NCI-H1092 treated with DMSO at 0.1 percent for 48 hours (cell line): ENCODE measurements around the gene ADGRB2.
A peak's percentile ranks its signal among the peaks of the same experiment; 100 is the strongest.

ENCODE experiments used
- DNase-seq: peaks from one replicate; lab custom pipeline; 2025; lab: John Stamatoyannopoulos, UW

The ADGRB2 gene

DNA sequence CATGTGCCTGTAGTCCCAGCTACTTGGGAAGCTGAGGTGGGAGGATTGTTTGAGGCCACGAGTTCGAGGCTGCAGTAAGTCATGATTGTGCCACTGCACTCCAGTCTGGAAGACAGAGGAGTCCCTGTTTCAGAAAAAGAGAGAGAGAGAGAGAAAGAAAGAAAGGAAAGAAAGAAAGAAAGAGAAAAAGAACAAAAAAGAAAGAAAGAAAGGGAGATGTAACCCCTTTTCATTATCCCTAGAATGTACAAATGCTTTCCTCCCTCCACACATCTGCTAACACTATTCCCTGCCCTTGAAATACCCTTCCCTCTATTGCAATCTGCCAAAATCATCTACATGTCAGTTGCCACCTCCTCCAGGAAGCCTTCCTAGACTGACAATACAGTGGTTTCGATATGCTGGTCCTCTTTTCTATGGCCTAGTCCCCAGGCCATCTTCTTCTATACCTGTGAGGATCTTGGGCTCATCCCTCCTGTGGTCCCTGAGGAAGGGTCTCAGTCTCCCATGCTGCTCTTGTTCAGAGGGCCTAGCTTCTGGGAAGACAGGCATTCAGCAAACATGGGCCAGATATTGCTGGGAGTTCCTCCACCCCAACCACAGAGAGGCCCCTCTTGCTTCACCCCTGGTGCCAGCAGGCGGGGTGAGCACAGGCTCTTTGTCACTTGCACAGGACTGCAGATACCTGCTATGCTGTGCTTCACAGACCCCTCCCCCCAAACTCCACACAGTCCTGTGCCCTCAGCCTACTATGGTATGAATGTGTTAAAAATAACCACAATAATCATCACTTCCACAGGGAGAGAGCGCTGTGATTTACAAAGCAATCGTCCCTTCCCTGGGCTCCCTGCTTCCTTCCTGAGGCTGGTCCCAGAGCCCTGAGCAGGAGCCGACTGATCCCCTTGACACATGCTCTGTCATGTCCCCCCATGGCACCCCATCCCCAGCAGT, 14.1 kb downstream of the ADGRB2 start:
- no peak for DNase-seq

DNA sequence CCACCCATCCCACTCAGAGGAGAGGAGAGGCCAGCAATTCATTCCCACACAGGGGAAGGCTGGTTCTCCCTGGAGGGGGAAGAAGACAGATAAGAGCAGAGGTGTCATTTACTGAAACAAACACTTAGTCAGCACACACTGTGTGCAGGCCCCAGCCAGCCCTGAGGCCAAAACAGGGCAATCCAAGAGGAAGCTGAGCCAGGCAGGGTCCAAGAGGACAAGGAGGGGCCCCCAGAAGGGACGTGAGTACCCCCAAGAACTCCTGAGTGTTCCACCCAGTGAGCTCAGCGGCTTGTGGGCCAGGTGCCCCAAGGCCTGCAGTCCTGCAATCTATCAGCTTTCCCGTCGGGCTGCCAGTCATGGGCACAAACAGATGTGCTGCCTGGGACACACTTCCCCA, 15.8 kb downstream of the ADGRB2 start:
- DNase-seq: no peak

GRCh38 chr1:31747304-31747703, 16.8 kb downstream of the ADGRB2 start:
- no peak for DNase-seq

DNA sequence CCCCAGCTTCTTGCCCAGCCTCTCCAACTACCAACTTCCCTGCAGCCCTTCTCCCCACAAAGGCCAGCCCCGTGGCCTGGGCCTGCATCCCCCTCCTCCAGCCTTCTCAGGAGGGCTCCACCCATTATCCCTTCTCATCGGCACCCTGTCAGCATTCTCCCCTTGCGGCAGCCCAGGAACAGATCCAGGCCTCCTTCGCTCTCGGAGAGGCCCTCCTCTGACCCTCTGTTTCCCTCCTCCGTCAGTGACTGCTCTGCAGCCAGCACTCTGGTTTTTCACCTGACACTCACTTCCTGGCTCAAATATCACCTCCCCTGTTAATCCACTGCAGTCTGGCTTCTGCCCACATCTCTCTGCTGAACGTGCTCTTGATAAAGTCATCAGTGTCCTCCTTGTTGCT, 17.5 kb downstream of the ADGRB2 start:
- no peak for DNase-seq

DNA sequence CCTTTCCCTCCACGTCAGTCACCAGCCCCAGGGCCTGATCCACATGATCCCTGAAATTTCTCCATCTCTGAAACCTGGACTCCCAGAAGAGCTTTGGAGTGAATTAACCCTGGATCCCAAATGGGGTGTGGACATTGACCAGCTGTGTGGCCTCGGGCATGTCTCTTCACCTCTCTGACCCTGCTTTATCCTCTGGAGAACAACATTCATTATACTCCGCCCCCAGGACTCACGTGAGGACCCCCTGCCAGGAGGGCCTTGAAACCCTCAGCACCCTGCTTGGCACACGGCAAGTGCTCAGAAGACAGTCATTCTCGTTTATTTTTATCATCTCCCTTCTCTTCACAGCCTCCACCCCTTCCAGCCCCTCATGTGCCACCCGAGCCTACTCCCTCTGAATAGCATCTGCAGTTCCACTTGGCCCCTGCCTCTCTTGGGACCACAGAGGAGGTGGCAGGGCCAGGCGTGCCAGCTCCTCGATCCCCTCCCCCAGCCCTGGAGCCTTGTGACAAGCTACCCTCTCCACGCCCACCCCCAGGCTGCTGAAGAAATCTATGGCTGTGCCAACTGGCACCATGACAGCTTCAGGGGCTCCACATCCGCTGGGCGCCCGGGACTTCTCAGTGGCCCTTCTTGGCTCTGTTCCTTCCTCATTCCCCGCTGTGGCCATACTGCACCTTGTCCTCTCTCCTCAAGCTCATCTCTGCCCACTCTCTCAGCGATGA, 18.0 kb downstream of the ADGRB2 start:
- DNase-seq: peak; percentile 38

- DNase-seq: peak; percentile 42
Measured at GRCh38 chr1:31745096-31745945, 18.8 kb downstream of the ADGRB2 start.

GRCh38 chr1:31744165-31744888, 19.8 kb downstream of the ADGRB2 start:
- DNase-seq: no peak

DNA sequence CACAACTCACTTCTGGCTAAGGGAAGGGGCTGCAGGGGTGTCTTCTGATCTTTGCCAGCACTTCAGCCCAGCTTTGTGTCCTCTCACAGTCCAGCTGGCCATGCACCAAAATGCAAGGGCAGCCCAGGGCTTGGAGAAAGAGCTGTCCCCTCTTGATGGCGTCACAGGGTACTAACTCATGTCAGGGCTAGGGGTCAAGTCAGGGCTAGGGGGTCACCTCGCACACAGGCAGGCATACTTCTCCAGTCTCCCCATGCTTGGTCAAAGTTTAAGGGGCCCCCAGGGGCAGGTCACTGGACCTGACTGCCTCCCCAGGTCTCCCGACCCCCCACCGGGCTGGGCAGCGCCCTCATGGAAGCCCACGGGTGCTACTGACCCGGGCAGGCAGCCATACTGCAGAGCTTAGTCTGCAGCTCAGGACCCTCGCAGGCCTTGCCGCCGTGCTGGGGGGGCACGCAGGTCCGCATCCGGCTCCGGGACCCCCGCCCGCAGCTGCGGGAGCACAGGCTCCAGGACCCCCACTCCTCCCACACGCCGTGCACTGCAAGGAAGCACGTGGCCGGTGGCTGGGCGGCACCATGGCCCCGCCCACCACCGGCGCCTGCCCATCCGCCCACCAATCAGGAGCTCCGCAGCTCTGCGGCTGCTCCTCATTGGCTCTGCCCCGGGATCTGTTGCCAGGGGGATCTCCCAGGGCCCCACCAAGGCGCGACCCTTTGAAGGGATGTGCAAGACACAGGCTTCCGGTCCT, 21.5 kb downstream of the ADGRB2 start:
- DNase-seq: no peak

- no peak for DNase-seq
Measured at GRCh38 chr1:31739346-31739745, 24.8 kb downstream of the ADGRB2 start.

- DNase-seq: no peak
Measured at GRCh38 chr1:31736675-31737074, 27.5 kb downstream of the ADGRB2 start.

GRCh38 chr1:31735571-31735970, 28.6 kb downstream of the ADGRB2 start:
- no peak for DNase-seq

DNA sequence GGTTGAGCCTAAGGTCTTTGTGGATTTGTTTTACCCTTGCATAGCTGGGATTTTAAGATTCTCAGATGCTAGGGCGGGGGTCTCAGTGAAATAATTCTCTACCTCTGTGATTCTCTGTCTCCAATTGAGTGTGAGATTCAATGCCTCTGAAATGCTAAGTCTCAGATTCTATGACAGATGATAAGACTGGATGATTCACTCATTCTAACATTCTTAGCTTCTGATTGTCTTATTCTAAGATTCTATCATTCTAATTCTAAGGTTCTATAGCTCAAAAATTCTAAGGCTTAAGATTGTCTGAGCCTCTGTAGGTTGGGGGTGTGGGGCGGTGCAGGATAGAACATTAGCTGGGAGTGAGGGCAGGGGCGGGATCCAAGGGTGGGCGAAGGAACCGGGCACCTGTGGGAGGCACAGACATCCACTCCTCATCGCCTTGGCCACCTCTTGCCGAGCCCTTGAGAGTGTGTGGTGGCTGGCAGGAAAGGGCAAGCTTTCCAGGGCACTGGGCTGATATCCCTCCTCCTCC, 29.5 kb downstream of the ADGRB2 start:
- no peak for DNase-seq

DNA sequence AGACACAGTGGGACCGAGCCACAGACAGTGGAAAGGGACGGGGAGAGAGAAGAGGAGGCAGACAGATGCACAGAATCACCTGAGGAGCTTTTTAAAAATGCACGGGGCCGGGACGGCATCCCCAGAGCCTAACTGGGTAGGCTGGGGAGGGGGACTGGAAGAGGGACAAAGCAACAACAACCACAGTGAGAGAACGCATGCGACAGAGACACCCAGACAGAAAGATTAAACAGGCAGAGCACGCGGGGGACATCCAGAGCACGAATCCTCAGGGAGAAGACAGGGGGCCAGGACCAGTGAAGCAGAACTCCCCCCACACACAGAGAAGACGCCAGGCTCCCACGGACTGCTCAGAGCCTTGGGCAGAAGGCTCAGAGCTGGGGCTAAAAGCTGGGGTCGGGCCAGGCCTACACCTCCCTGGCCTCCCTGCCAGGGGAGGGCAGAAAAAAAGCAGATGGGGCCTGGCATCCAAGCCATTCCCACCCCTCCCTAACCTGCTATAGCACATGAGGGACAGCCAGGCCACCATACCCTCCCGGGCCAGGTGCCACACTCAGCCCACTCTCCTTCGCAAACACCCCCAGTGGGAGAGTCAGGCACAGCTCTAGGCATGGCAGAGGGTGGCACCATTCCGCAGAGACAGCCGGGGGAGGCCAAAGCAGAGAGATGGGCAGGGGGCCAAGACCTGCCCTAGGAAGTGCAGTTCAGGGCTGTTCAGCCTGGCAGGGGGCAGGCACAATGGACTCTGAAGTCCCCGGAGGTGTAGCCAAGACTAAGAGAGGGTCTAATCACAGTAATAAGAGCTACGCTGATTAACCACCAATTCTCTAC, 30.5 kb downstream of the ADGRB2 start:
- DNase-seq: peak; percentile 77

- no peak for DNase-seq
Measured at GRCh38 chr1:31732751-31733289, 31.3 kb downstream of the ADGRB2 start.

- no peak for DNase-seq
Measured at GRCh38 chr1:31732343-31732742, 31.8 kb downstream of the ADGRB2 start.

DNA sequence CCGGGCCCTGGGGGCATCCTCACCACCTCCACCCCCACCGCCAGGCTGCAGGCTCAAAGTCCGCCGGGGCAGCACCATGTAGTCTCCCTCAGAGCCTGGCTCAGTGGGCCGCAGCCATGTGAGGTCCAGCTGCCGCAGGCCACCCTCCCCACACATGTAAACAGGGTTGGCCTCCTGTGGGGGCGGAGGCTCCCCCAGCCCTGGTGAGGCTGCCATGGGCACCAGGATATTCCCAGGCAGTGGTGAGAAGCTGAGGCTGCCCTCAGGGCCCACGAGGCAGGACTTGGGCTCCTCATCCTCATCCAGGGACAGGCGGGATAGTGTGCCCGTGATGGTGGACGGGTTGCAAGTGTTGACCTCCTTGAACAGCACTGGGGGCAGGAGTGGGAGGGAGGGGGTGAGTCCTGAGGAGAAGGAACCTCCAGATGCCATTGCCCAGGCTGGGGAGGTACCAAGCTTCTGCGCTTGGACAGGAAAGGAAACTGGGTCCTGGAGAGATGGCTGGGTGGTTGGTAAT, 33.0 kb downstream of the ADGRB2 start:
- no peak for DNase-seq

DNA sequence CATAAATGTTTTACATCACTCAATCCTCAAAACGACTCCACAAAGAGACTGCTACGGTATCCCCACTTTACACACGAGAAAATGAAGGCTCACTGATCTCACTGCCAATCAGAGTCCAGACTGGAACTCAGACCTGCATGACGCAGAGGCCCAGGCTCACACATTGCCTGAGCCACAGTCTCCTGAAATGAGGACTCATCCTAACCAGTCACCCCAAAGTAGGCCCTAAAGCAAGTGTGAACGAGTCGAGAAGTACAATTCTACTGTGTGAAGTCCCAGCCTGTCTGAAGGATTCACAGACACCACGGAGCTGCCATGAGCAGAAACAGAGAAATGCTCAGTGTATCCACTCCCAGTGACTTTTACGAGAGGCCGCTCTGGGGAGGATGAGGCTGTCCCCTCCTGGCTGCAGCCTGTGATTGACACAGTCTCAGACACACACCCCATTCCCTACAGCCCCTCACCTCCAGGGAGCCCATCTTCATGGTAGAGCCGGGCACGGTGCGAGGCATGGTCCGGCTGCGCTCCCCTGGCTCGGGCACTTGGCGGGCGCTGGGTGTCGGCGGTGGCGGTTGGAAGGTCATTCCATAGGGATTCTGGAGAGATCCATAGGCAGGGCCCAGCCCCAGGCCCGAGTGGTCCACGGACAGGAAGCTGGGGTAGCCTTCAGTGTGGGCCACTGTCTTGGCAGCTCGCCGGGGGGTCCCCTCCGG, 33.6 kb downstream of the ADGRB2 start:
- DNase-seq: no peak

- DNase-seq: no peak
Measured at GRCh38 chr1:31727849-31728248, 36.3 kb downstream of the ADGRB2 start.

DNA sequence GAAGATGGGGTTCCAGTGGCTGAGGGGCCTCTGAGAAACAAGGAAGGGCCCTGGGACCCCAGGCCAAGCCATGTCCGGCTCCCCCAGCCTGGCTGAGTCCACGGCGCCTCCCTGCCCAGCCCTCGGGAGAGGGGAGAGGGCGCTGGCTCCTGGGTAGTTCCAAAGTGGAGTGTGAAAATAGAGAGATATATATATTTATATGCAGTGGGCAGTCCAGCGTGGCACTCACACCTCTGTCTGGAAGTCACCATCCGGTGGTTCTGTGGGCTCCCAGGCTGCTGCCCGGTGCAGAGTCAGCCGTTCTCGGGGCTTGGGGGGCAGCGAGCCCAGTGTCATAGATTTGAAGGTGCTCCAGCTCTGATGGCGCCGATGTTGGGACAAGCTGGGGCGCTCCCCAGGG, 36.9 kb downstream of the ADGRB2 start:
- DNase-seq: no peak
